Measurements from ENCODE around the gene C3.
A peak's percentile ranks its signal among the peaks of the same experiment; 100 is the strongest.

The C3 gene

GRCh38 chr19:6730153-6730804, 9.8 kb upstream of the C3 start:
- peak; percentile 37 to 70 (median 41) for DNase-seq

GRCh38 chr19:6729573-6730152, 9.2 kb upstream of the C3 start:
- no peak for DNase-seq

GRCh38 chr19:6728346-6728745, 7.9 kb upstream of the C3 start:
- DNase-seq: peak; percentile 81 to 84 (median 84)

GRCh38 chr19:6725513-6726231, 5.2 kb upstream of the C3 start:
- no peak for DNase-seq

- no peak for DNase-seq
Observed at GRCh38 chr19:6724631-6725492, 4.4 kb upstream of the C3 start.

- DNase-seq: peak; percentile 39 to 56 (median 50)
Observed at GRCh38 chr19:6723738-6724137, 3.3 kb upstream of the C3 start.

- DNase-seq: no peak
Observed at GRCh38 chr19:6723108-6723618, 2.7 kb upstream of the C3 start.

GRCh38 chr19:6721773-6722172, 1.3 kb upstream of the C3 start:
- DNase-seq: peak in 1 of 3 donors; percentile 23

GRCh38 chr19:6721138-6721474, 656 bp upstream of the C3 start:
- DNase-seq: peak in 2 of 3 donors; percentile 60 to 61

- no peak for DNase-seq
Observed at GRCh38 chr19:6719992-6720368, 470 bp downstream of the C3 start.

GRCh38 chr19:6719540-6719861, 949 bp downstream of the C3 start:
- no peak for DNase-seq

GRCh38 chr19:6718741-6719539, 1.5 kb downstream of the C3 start:
- DNase-seq: peak; percentile 45 to 59 (median 49)

- DNase-seq: no peak
Observed at GRCh38 chr19:6718111-6718740, 2.2 kb downstream of the C3 start.

GRCh38 chr19:6717441-6717971, 2.9 kb downstream of the C3 start:
- DNase-seq: no peak

GRCh38 chr19:6717036-6717435, 3.4 kb downstream of the C3 start:
- DNase-seq: no peak

- DNase-seq: no peak
Observed at GRCh38 chr19:6716610-6716970, 3.9 kb downstream of the C3 start.

- DNase-seq: no peak
Observed at GRCh38 chr19:6714749-6715555, 5.5 kb downstream of the C3 start.

- no peak for DNase-seq
Observed at GRCh38 chr19:6713773-6714692, 6.4 kb downstream of the C3 start.
